ENCODE results near the gene CD69.

- TF ChIP-seq CTCF (IDR thresholded peaks at IDR 0.05), result no peak
- TF ChIP-seq POLR2A (IDR thresholded peaks at IDR 0.05), result no peak
Measured at GRCh38 chr12:9793779-9794395, 33.2 kb upstream of the CD69 start.
